Posterior cingulate gyrus (tissue), 11 donors: ENCODE data around the gene CTH.
"Not testable (repeated sequence)": the region's sequence is repeated elsewhere in the genome, so short reads cannot be mapped to it uniquely, and the experiment has no call there.

Source experiments
- DNase-seq, 10 donors: peaks; one replicate each; pipeline versions ENCODE4 v3.0.0 to v3.0.0-alpha.2; 2020 to 2021; ENCODE audit warnings: mixed read lengths in 3 of 10
- intact Hi-C: fragments of 100-400 bp; cut with DNase I; formaldehyde crosslinking; loops from one replicate; pipeline ENCODE4 v1.15.1; 2023

CTH gene

GRCh38 chr1:70410604-70411359 lies at the start of gene CTH:
CTH (plus strand) TSS chr1:70411268; CDS start chr1:70411416, 148 bp downstream.
- DNase-seq, result peak; percentile 95 to 100 (median 98)
- intact Hi-C loops, result loop anchor here (2.0 kb wide), 1 partner anchor 56 kb away; the partner anchor contains the start of gene ANKRD13C

GRCh38 chr1:70361727-70362398 lies 49.2 kb upstream of the CTH start:
- DNase-seq, result no peak
- intact Hi-C loops, result no loop called here

DNA sequence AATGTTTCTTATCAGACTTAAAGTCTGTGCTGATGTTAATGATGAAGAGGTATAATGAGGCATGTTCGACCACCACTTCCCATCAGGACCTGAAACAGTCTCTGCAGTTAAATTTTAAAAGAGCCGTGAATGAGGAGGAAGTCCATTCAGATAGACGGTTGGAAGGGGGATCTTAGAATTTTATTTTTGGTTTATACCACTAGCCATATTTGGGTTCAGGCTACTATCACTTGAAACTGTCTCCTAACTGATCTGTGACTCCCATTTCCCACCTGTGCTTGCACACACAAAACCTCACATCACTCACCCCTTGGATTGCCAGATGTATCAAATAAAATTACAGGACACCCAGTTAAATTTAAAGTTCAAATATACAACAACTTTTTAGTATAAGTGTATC lies 46.6 kb upstream of the CTH start:
- no peak for DNase-seq
- intact Hi-C loops, result no loop called here

- DNase-seq, intact Hi-C loops: not testable (repeated sequence)
Observed at GRCh38 chr1:70366425-70366952, 44.6 kb upstream of the CTH start.

GRCh38 chr1:70366997-70367396 lies 44.1 kb upstream of the CTH start:
- intact Hi-C loops, DNase-seq: not testable (repeated sequence)

DNA sequence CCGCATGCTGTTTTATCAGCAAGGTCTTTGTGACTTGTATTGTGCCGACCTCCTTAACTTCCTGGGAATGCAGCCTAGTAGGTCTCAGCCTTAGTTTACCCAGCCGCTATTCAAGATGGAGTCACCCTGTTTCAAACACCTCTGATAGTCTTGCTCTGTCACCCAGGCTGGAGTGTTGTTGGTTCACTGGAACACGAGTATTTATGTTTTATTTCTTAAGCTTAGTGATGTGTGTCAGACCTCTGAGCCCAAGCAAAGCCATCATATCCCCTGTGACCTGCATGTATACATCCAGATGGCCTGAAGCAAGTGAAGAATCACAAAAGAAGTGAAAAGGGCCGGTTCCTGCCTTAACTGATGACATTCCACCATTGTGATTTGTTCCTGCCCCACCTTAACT lies 43.7 kb upstream of the CTH start:
- DNase-seq, intact Hi-C loops: not testable (repeated sequence)

DNA sequence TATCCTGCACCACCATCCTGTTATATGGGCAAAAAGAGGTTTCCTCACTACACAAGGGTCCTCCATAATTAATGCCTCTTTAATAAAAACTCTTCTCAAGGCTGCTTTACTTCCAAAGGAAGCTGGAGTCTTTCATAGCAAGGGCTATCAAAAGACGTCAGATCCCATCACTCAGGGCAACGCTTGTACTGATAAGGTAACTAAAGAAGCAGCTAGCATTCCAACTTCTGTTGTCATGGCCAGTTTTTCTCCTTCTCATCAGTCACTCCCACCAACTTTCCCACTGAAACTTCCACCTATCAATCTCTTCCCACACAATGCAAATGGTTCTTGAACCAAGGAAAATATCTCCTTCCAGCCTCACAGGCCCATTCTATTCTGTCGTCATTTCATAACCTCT lies 39.5 kb upstream of the CTH start:
- DNase-seq, intact Hi-C loops: not testable (repeated sequence)

DNA sequence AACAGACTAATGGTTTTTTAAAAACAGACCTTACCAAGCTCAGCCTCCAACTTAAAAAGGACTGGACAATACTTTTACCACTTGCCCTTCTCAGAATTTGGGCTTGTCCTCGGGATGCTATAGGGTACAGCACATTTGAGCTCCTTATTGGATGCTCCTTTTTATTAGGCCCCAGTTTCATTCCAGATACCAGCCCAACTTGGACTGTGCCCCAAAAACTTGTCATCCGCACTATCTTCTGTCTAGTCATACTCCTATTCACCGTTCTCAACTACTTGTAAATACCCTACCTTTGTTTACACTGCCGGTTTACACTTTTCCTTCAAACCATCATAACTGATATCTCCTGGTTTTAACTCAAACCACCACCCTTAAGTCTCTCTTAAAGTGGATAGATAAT lies 38.6 kb upstream of the CTH start:
- intact Hi-C loops, result no loop called here
- no peak for DNase-seq

DNA sequence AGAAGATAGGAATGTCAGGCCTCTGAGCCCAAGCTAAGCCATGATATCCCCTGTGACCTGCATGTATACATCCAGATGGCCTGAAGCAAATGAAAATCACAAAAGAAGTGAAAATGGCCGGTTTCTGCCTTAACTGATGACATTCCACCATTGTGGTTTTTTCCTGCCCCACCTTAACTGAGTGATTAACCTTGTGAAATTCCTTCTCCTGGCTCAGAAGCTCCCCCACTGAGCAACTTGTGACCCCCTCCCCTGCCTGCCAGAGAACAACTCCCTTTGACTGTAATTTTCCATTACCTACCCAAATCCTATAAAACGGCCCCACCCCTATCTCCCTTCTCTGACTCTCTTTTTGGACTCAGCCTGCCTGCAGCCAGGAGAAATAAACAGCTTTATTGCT lies 37.5 kb upstream of the CTH start:
- intact Hi-C loops, DNase-seq: not testable (repeated sequence)

- intact Hi-C loops, result no loop called here
Observed at GRCh38 chr1:70376196-70376595, 34.9 kb upstream of the CTH start.

DNA sequence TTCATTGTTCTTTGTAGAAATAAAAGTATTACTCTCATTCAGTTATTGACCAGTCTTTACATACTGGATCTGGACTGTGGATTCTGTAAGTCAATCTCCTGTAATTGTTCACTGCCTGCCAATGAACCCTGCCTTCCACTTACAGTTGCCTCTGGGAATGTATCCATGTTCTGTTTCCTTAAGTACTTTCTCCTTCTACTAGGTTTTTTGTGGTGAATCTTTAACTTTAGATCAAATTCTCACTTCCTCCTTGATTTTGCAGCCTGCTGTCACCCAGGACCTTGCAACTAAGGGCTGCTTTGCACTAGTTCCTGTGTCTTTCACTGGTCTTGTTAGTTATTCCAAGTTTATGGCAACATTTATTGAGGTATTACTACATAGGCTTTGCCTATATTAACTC lies 28.4 kb upstream of the CTH start:
- DNase-seq, result no peak
- intact Hi-C loops, result no loop called here

More at GRCh38 chr1:70376196-70376595, 34.9 kb upstream of the CTH start:
- DNase-seq, result no peak

DNA sequence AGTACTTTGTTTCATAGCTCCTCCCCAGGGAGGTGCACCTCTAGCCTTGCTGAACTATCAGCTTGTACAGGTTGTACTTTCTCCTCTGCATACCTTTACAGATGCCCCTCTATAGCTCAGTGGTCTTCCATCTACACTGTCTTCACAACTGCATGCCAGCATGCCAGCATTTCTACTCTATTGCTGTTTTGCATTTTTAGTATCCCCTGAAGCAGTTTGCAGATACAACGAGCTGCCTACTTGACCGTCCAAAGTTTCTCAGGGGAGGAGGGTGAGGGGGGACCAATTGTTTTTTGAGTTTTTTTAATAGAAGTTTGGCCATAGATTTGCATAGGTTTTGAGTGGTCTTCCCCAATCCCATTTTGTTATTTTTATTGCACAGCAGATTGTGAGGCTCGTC lies 27.6 kb upstream of the CTH start:
- intact Hi-C loops, result no loop called here
- no peak for DNase-seq

GRCh38 chr1:70384542-70384941 lies 26.5 kb upstream of the CTH start:
- no peak for DNase-seq
- intact Hi-C loops, result no loop called here

DNA sequence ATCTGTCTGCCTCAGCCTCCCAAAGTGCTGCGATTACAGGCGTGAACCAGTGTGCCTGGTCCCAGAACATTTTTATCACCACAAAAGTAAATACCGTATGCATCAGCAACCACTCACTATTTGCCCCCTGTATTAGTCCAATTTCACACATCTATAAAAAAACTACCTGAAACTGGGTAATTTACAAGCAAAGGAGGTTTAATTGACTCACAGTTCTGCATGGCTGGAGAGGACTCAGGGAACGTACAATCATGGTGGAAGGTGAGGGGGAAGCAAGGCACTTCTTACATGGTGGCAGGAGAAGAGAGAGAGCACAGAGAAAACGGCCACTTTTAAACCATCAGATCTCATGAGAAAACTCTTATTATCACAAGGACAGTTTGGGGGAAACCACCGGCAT lies 25.6 kb upstream of the CTH start:
- intact Hi-C loops, result no loop called here
- DNase-seq, result no peak

GRCh38 chr1:70386121-70386520 lies 24.9 kb upstream of the CTH start:
- DNase-seq, result no peak
- intact Hi-C loops, result no loop called here

DNA sequence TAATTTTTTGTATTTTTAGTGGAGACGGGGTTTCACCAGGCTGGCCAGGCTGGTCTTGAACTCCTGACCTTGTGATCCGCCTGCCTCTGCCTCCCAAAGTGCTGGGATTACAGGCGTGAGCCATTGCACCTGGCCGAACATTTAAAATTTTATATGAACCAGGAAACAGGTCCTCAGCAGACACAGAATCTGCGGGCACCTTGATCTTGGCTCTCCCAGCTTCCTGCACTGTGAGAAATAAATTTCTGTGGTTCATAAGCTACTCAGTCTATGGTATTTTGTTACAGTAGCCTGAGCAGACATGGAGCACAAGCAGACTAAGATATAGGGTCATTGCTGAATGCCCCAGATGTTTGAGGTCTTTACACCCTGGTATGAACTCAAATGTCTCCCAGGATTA lies 23.6 kb upstream of the CTH start:
- intact Hi-C loops, result no loop called here

DNA sequence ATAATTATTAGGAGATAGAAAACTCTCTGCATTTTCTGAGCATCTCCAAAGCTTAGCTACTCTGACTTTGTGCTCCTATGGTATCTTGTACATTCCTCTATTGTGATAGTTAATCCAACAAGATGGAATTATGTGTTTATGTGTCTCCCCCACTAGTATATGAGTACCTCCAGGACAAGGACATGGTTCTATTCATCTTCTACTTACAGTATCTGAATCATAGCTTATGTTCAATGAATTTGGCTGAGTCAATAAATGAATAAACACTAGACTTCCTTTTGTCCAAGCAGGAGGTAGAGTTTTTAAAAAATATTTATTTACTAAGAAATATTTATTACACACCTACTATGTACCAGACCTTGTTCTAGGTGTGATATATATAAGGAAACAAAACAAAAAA lies 18.4 kb upstream of the CTH start:
- no peak for DNase-seq
- intact Hi-C loops, result no loop called here

More for the DNA sequence above, 23.6 kb upstream of the CTH start:
- no peak for DNase-seq

- DNase-seq, result no peak
- intact Hi-C loops, result no loop called here
Observed at GRCh38 chr1:70396607-70397006, 14.5 kb upstream of the CTH start.

- no peak for DNase-seq
- intact Hi-C loops, result no loop called here
Observed at GRCh38 chr1:70397013-70397412, 14.1 kb upstream of the CTH start.

DNA sequence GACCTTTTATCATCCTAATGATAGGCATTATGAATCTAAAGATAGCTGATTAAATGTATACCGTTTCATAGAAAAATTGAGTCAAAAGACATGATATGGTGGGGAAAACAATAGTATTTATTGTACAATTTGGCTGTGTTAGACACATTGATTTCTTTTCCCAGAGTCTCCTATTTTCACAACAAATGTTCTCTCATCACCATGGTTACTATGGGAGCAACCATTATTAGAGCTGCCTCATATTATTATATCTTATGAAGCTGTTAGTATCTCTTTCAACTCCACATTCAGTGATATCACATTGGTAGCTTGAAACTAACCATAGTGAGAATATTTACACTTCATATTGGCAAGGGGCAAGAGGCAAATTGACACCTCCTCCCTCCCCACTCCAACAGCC lies 10.7 kb upstream of the CTH start:
- intact Hi-C loops, result no loop called here

DNA sequence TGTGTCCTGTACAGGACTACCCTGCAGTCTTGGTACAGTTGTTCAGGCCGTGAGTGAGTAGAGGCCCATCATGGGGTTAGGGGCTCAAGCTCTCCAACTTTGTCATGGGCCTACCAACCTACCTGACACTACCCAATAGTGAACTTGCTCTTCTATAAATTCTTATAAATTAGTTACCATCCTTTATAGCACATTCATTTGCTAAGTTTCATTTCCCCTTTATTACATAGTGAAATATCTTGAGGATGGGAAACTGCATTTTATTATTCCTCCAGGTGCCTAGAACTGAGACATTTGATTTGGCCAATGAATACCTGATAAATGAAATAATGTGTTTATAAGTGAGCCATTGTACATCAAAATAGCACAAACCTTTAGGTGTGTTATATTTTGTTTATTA lies 9.1 kb upstream of the CTH start:
- intact Hi-C loops, result no loop called here

More for the DNA sequence above, 10.7 kb upstream of the CTH start:
- DNase-seq, result no peak

DNA sequence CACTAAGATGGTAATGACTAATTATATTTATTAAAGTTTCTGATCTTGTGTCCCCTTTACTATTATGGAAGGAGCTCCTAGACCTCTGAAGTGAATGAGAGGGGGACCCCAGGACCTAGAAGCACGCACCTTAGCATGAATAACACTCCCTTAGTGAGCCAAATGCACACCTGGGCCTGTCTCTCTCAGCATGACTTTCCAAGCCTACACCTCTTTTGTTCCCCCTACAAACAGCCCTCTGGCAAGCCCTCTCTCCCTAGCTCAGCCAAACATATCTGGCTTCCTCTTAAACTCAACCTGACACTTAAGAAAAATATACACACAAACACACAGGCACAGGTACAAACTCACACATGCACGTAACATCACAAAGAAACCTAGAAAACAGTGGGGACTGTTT lies 7.3 kb upstream of the CTH start:
- intact Hi-C loops, result no loop called here
- no peak for DNase-seq

More for the DNA sequence above, 9.1 kb upstream of the CTH start:
- no peak for DNase-seq
